Measurements from ENCODE around the gene DERL2. TPM values are rescaled to one million over a fixed set of nuclear protein-coding genes. Genes with fewer than 3 reads are reported as not detected.

Gene DERL2
- total and polyA plus RNA-seq, 3 donors from 2014 or later, result 70.8 to 159 (median 97.0) TPM

- no peak overlapping the region for H3K27ac ChIP-seq
- TF ChIP-seq POLR2A (IDR thresholded peaks at IDR 0.05), result no peak
- no peak for TF ChIP-seq CTCF (IDR thresholded peaks at IDR 0.05)
- WGBS, 2 donors, result 91 to 97% methylated on average over 20 to 22 of the region's 22 CpGs
- H3K36me3 ChIP-seq (ENCODE audit: low read depth, missing control alignments), result no peaks in the 10 kb centered on the region
- intact Hi-C loops (cut with DNase I; ENCODE audit: low total_unique reads), result no loop called here
- DNase-seq, result no peak
- H3K9me3 ChIP-seq, result no peaks in the 10 kb centered on the region
- H3K4me1 ChIP-seq, result no peaks in the 10 kb centered on the region
- no peak overlapping the region for H3K4me3 ChIP-seq
- H3K27me3 ChIP-seq, result no peaks in the 10 kb centered on the region
Observed at GRCh38 chr17:5444209-5444608, 41.8 kb downstream of the DERL2 start.

DNA sequence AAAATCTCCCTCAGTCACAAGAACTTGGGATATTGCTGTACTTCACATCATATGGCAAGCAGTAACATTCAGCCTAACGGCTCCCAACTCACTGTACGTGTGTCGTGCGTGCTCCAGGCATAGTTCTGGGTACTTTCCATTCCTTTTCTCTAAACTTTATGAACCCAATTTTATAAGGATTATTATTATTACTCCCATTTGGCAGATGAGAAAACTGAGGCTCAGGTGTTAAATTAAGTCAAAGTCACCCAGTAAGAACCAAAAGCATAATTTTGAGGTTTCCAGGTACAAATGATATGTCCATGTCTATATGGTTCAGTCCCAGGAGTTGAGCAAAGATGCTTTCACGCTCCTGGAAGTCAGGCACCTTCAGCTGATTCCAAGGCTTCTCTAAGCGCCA, 42.2 kb downstream of the DERL2 start:
- intact Hi-C loops (cut with DNase I; ENCODE audit: low total_unique reads), result no loop called here
- Histone ChIP-seq H3K4me1 (no peaks in the 10 kb centered on the region), H3K27ac (no peak overlapping the region), H3K36me3 (ENCODE audit: low read depth, missing control alignments) (no peaks in the 10 kb centered on the region), H3K9me3 (no peaks in the 10 kb centered on the region), H3K4me3 (no peak overlapping the region), H3K27me3 (no peaks in the 10 kb centered on the region)
- WGBS, 2 donors, result 92 to 95% methylated on average over 6 of the region's 6 CpGs
- DNase-seq, result no peak
- TF ChIP-seq CTCF (IDR thresholded peaks at IDR 0.05) (no peak), POLR2A (IDR thresholded peaks at IDR 0.05) (no peak)

GRCh38 chr17:5439446-5439764, 46.6 kb downstream of the DERL2 start:
- TF ChIP-seq CTCF (IDR thresholded peaks at IDR 0.05), result no peak
- TF ChIP-seq POLR2A (IDR thresholded peaks at IDR 0.05), result no peak
- no peak for DNase-seq
- H3K27ac ChIP-seq, result peak overlapping the region in 1 of 2 donors; percentile 66
- H3K27me3 ChIP-seq, result no peaks in the 10 kb centered on the region
- H3K4me3 ChIP-seq, result peak overlapping the region; percentile 79 to 96
- peaks cover 13% of the 10 kb centered on the region for H3K4me1 ChIP-seq
- intact Hi-C loops (cut with DNase I; ENCODE audit: low total_unique reads), result no loop called here
- H3K9me3 ChIP-seq, result no peaks in the 10 kb centered on the region
- WGBS, 2 donors, result 8 to 12% methylated on average over 1 of the region's 1 CpG
- no peaks in the 10 kb centered on the region for H3K36me3 ChIP-seq (ENCODE audit: low read depth, missing control alignments)

DNA sequence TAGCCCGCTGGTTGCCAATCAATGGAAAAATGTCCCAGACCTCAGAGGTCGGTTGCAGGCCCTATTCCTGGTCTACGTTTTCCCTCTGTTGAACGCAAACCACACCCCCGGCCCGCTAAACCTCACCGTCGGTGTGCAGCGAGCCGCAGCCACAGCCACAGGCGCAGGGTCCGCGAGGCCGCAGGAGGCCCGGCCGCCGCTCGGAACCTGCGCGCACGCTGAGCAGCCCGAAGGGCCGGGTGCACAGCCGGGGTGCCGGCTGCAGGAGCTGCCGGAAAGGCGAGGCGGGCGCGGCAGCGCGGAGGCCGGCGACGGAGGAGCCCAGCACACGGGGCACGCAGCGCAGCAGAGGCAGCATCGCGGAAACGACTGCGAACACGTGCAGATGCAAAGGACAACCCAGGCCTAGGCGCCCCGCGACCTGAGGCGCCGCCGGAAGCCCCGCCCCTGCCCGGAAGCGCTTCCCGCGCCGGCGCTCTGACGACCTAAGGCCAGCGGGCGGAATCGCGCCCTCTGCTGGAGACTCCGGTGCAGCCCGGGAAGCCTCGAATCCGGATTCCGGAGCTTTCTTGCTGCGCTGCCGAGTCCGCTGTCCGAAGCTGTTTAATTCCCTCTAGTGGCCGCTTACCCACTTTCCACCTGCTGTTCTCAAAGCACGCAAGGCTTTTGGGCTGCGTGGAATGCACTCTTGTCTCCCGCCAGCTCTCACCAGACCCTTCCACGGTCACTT, 47.1 kb downstream of the DERL2 start, which contains the start of gene C1QBP:
C1QBP (minus strand) TSS at position 440 of the 730 bp plus-strand sequence; CDS start at position 358, 82 bp downstream.
- 0% methylated on average over 15 to 75 of the region's 75 CpGs for WGBS, 2 donors
- H3K36me3 ChIP-seq (ENCODE audit: low read depth, missing control alignments), result no peaks in the 10 kb centered on the region
- peaks cover 13% of the 10 kb centered on the region for H3K4me1 ChIP-seq
- peak within 1 kb of the TSS in 1 of 2 donors; percentile 66 for H3K27ac ChIP-seq
- H3K9me3 ChIP-seq, result no peaks in the 10 kb centered on the region
- H3K27me3 ChIP-seq, result no peaks in the 10 kb centered on the region
- H3K4me3 ChIP-seq, result peak within 1 kb of the TSS; percentile 79 to 96
- peak; percentile 98 to 99 (median 99) for TF ChIP-seq CTCF (IDR thresholded peaks at IDR 0.05)
- no peak for TF ChIP-seq POLR2A (IDR thresholded peaks at IDR 0.05)
- intact Hi-C loops (cut with DNase I; ENCODE audit: low total_unique reads), result no loop called here
- DNase-seq, result peak; percentile 94
